ENCODE data around the gene GABRB3.

GRCh38 chr15:26807517-26808427 is 34.9 kb upstream of the GABRB3 start:
- TF ChIP-seq EZH2 (IDR thresholded peaks at IDR 0.05; ENCODE audit: borderline replicate concordance, insufficient read depth, low read length, poor library complexity, severe bottlenecking) (no peak), EP300 (conservative IDR thresholded peaks at IDR 0.05; ENCODE audit: poor library complexity, severe bottlenecking) (no peak), TAF1 (IDR thresholded peaks at IDR 0.05; ENCODE audit: low read depth) (no peak), REST (IDR thresholded peaks at IDR 0.05; ENCODE audit: borderline replicate concordance) (no peak)
- TF ChIP-seq, protein P1, sequence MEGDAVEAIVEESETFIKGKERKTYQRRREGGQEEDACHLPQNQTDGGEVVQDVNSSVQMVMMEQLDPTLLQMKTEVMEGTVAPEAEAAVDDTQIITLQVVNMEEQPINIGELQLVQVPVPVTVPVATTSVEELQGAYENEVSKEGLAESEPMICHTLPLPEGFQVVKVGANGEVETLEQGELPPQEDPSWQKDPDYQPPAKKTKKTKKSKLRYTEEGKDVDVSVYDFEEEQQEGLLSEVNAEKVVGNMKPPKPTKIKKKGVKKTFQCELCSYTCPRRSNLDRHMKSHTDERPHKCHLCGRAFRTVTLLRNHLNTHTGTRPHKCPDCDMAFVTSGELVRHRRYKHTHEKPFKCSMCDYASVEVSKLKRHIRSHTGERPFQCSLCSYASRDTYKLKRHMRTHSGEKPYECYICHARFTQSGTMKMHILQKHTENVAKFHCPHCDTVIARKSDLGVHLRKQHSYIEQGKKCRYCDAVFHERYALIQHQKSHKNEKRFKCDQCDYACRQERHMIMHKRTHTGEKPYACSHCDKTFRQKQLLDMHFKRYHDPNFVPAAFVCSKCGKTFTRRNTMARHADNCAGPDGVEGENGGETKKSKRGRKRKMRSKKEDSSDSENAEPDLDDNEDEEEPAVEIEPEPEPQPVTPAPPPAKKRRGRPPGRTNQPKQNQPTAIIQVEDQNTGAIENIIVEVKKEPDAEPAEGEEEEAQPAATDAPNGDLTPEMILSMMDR (IDR thresholded peaks at IDR 0.05; ENCODE audit: poor library complexity, severe bottlenecking) = no peak
